Nephron progenitor cell (in vitro differentiated cells): ENCODE results near the gene ATR.
"Not testable (repeated sequence)": the region's sequence is repeated elsewhere in the genome, so short reads cannot be mapped to it uniquely, and the experiment has no call there.

Source experiments
- DNase-seq: peaks from one replicate; pipeline ENCODE4 v3.0.0; 2021
- H3K27ac Mint-ChIP-seq: 2 replicates; pipeline ENCODE4 v1.8.0; 2021; ENCODE audit warnings: mild to moderate bottlenecking, moderate library complexity, mixed read lengths
- H3K27me3 Mint-ChIP-seq: 2 replicates; pipeline ENCODE4 v1.8.0; 2021; ENCODE audit warnings: mild to moderate bottlenecking, low read depth, mixed read lengths; ENCODE audit not compliant: poor library complexity
- H3K36me3 Mint-ChIP-seq: 2 replicates; pipeline ENCODE4 v1.8.0; 2021; ENCODE audit warnings: low read depth, mixed read lengths
- H3K4me1 Mint-ChIP-seq: 2 replicates; pipeline ENCODE4 v1.8.0; 2021; ENCODE audit warnings: mixed read lengths
- H3K4me3 Mint-ChIP-seq: 2 replicates; pipeline ENCODE4 v1.8.0; 2021; ENCODE audit warnings: mild to moderate bottlenecking, moderate library complexity, mixed read lengths
- H3K9me3 Mint-ChIP-seq: 2 replicates; pipeline ENCODE4 v1.8.0; 2021; ENCODE audit warnings: mild to moderate bottlenecking, moderate library complexity, mixed read lengths
- TF ChIP-seq, protein P1 (sequence below): fragments of 200-600 bp; sonication (generic); IDR thresholded peaks from 2 replicates; pipeline ENCODE4 v1.5.0; 2021; ENCODE audit warnings: antibody characterized with exemption

ATR gene

DNA sequence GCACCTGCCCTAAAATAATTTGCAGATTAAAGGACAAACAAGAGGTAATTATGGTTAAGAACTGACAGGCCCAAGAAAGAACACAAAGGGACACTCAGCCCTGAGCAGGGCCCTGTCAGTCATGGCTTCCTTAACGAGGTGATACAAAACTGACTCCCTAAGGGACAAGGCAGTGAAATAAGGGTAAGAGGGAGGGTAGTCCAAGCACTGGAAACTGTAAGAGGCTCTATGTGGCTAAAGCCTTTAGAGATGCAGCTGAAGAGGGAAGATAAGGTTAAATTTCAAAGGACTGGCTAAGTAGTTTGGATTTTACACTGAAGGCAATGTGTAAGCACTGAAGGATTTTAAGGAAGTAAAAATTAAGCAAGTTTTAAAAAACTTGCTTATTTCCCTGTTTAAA is 3.9 kb downstream of the ATR start:
- Mint-ChIP-seq H3K27me3 (no peaks in the 10 kb centered on the region), H3K27ac (no peak overlapping the region), H3K4me1 (peaks cover 33% of the 10 kb centered on the region), H3K4me3 (no peak overlapping the region), H3K36me3 (peaks cover 25% of the 10 kb centered on the region), H3K9me3 (peaks cover 5% of the 10 kb centered on the region)
- no peak for DNase-seq
- TF ChIP-seq, protein P1, sequence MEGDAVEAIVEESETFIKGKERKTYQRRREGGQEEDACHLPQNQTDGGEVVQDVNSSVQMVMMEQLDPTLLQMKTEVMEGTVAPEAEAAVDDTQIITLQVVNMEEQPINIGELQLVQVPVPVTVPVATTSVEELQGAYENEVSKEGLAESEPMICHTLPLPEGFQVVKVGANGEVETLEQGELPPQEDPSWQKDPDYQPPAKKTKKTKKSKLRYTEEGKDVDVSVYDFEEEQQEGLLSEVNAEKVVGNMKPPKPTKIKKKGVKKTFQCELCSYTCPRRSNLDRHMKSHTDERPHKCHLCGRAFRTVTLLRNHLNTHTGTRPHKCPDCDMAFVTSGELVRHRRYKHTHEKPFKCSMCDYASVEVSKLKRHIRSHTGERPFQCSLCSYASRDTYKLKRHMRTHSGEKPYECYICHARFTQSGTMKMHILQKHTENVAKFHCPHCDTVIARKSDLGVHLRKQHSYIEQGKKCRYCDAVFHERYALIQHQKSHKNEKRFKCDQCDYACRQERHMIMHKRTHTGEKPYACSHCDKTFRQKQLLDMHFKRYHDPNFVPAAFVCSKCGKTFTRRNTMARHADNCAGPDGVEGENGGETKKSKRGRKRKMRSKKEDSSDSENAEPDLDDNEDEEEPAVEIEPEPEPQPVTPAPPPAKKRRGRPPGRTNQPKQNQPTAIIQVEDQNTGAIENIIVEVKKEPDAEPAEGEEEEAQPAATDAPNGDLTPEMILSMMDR, result no peak

DNA sequence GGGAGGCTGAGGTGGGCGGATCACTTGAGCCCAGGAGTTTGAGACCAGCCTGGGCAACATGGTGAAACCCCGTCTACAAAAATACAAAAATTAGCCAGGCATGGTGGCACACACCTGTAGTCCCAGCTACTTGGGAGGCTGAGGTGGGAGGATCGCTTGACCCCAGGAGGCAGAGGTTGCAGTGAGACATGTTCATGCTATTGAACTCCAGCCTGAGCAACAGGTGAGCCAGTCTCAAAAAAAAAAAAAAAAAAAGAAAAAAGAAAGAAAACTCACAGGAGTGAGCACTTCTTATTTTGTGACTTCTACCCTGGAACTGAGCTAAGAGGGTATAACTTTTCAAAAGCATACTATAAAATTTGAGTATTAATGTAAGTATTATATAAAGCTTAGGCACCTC is 4.3 kb downstream of the ATR start:
- not testable (repeated sequence) for DNase-seq, H3K27ac Mint-ChIP-seq, H3K4me3 Mint-ChIP-seq, H3K9me3 Mint-ChIP-seq, H3K27me3 Mint-ChIP-seq
- Mint-ChIP-seq H3K4me1 (peaks cover 29% of the 10 kb centered on the region), H3K36me3 (peaks cover 25% of the 10 kb centered on the region)

DNA sequence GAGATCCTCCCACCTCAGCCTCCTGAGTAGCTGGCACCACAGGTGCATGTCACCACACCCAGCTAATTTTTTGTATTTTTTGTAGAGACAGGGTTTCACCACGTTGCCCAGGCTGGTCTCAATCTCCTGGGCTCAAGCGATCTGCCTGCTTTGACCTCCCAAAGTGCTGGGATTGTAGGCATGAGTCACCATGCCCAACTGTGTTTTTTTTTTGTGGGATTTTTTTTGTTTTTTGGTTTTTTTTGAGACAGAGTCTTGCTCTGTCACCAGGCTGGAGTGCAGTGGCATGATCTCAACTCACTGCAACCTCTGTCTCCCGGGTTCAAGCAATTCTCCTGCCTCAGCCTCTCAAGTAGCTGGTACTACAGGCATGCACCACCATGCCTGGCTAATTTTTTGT is 9.1 kb downstream of the ATR start:
- not testable (repeated sequence) for H3K9me3 Mint-ChIP-seq, H3K4me1 Mint-ChIP-seq, DNase-seq, H3K27ac Mint-ChIP-seq, H3K27me3 Mint-ChIP-seq, H3K4me3 Mint-ChIP-seq
- H3K36me3 Mint-ChIP-seq, result peaks cover 38% of the 10 kb centered on the region

DNA sequence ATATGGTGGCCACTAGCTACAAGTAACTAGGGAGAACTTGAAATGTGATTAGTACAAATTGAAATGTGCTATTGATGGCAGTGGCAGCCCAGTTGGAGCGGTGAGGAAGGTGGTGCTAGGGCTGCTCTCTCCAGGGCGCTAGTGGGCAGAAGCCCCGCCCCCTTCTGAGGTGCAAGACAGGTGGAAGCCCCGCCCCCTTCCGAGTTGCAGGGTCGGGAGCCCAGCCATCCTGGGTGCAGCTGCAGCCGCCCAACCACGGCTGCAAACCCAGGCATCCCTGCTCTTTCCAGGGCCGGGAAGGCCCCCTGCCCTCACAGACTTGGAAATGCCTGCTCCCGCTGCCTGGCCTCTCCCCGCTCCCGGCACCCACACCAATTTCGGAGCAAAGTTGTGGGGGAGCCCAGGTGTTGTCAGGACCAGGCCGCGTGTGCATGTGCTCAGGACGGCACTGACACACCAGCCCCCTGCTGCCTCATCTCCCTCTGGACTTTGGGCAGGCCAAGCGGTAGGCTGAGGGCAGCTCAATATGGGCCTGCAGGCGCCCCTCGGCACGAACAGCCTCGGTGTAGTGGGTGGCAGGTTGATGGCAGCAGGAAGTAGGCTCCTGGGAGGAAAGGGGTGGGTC is 10.0 kb downstream of the ATR start:
- Mint-ChIP-seq H3K9me3 (peaks cover 5% of the 10 kb centered on the region), H3K4me1 (no peaks in the 10 kb centered on the region), H3K27ac (no peak overlapping the region), H3K4me3 (no peak overlapping the region), H3K27me3 (no peaks in the 10 kb centered on the region), H3K36me3 (peaks cover 36% of the 10 kb centered on the region)
- DNase-seq, result peak; percentile 15
- TF ChIP-seq, protein P1, result no peak

DNA sequence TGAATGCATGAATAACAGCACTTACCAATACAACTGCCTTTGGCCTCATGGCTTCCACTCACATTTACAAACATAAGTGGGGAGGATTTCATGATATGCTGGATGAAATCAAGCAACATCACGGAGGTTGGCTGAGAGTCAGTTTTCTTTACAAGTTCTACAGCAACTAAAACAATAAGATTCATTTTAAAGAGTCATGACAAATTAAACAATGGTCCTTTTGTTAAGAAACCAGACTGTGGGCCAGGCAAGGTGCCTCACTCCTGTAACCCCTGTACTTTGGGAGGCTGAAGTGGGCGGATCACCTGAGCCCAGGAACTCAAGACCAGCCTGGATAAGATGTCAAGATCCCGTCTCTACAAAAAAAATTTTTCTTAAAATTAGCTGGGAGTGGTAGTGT is 12.4 kb downstream of the ATR start:
- Mint-ChIP-seq H3K27ac (no peak overlapping the region), H3K9me3 (peaks cover 5% of the 10 kb centered on the region), H3K4me3 (no peak overlapping the region), H3K27me3 (no peaks in the 10 kb centered on the region), H3K36me3 (peaks cover 44% of the 10 kb centered on the region), H3K4me1 (no peaks in the 10 kb centered on the region)
- TF ChIP-seq, protein P1, result no peak
- no peak for DNase-seq

DNA sequence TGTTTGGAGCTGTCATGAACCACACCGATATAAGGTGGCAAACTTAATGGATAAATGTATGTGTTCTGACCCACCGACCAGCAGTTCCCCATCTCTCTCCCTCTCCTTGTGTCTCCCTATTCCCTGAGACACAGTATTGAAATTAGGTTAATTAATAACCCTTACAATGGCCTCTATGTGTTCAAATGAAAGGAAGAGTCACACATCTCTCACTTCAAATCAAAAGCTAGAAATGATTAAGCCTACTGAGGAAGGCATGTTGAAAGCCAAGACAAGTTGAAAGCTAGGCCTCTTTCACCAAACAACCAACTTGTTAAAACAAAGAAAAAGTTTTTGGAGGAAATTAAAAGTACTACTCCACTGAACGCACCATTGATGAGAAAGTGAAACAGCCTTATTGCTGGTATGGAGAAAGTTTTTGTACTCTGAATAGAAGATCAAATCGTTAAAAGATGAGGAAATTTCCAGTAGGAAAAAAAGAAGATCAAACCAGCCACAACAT is 15.0 kb downstream of the ATR start:
- H3K9me3 Mint-ChIP-seq, result no peaks in the 10 kb centered on the region
- no peak overlapping the region for H3K4me3 Mint-ChIP-seq
- DNase-seq, result no peak
- no peaks in the 10 kb centered on the region for H3K27me3 Mint-ChIP-seq
- no peak overlapping the region for H3K27ac Mint-ChIP-seq
- peaks cover 46% of the 10 kb centered on the region for H3K36me3 Mint-ChIP-seq
- H3K4me1 Mint-ChIP-seq, result no peaks in the 10 kb centered on the region
- TF ChIP-seq, protein P1, result no peak

DNA sequence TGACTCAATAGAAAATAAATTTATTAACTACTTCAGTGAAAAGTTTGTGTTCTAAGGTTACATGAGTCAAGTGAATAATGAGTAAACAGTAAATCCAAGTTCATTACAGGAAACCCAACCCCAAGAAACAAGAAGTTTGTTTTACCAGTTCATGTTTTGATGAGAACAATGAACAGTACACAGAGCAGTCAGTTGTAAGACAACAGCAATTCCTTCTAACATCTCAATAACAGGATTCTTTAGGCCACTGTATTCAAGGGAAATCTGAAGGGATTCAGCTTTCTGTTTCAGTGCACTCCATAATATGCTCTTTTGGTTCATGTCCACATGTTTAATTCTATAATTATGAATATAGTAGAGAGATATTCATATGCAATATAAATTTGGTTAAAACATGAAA is 18.4 kb downstream of the ATR start:
- no peak for DNase-seq
- no peaks in the 10 kb centered on the region for H3K27me3 Mint-ChIP-seq
- H3K36me3 Mint-ChIP-seq, result peaks cover 54% of the 10 kb centered on the region
- TF ChIP-seq, protein P1, result no peak
- H3K27ac Mint-ChIP-seq, result no peak overlapping the region
- H3K4me3 Mint-ChIP-seq, result no peak overlapping the region
- H3K4me1 Mint-ChIP-seq, result no peaks in the 10 kb centered on the region
- no peaks in the 10 kb centered on the region for H3K9me3 Mint-ChIP-seq
